D341Med (cell line): ENCODE measurements around the gene MGP.

Source experiments
- DNase-seq: peaks from one replicate; pipeline ENCODE4 v3.0.0; 2012; ENCODE audit warnings: low spot score

MGP gene

GRCh38 chr12:14860490-14860889, 25.2 kb downstream of the MGP start:
- DNase-seq, result no peak

- no peak for DNase-seq
Observed at GRCh38 chr12:14858513-14858912, 27.1 kb downstream of the MGP start.

- no peak for DNase-seq
Observed at GRCh38 chr12:14854586-14855183, 31.0 kb downstream of the MGP start.

GRCh38 chr12:14853961-14854360, 31.7 kb downstream of the MGP start:
- no peak for DNase-seq

- DNase-seq, result no peak
Observed at GRCh38 chr12:14852880-14853279, 32.8 kb downstream of the MGP start.

- no peak for DNase-seq
Observed at GRCh38 chr12:14850929-14851663, 34.6 kb downstream of the MGP start.

GRCh38 chr12:14849661-14850060, 36.0 kb downstream of the MGP start:
- DNase-seq, result no peak

GRCh38 chr12:14846876-14847580, 38.6 kb downstream of the MGP start:
- no peak for DNase-seq

- DNase-seq, result no peak
Observed at GRCh38 chr12:14846042-14846587, 39.5 kb downstream of the MGP start.

GRCh38 chr12:14845350-14845750, 40.3 kb downstream of the MGP start:
- peak; percentile 65 for DNase-seq

- DNase-seq, result no peak
Observed at GRCh38 chr12:14844401-14844800, 41.3 kb downstream of the MGP start.

- DNase-seq, result no peak
Observed at GRCh38 chr12:14843425-14843887, 42.2 kb downstream of the MGP start, which contains the start of gene ART4. Gene ART4 (minus strand): TSS chr12:14843526. CDS start chr12:14843113, 413 bp downstream.

GRCh38 chr12:14842315-14842714, 43.3 kb downstream of the MGP start:
- no peak for DNase-seq

GRCh38 chr12:14841761-14842160, 43.9 kb downstream of the MGP start:
- DNase-seq, result no peak

- DNase-seq, result no peak
Observed at GRCh38 chr12:14840616-14841015, 45.0 kb downstream of the MGP start.

GRCh38 chr12:14839262-14839661, 46.4 kb downstream of the MGP start:
- DNase-seq, result no peak

GRCh38 chr12:14836336-14837210, 49.1 kb downstream of the MGP start:
- DNase-seq, result no peak

GRCh38 chr12:14834509-14834908, 51.1 kb downstream of the MGP start:
- DNase-seq, result no peak

GRCh38 chr12:14833952-14834351, 51.7 kb downstream of the MGP start:
- no peak for DNase-seq

- no peak for DNase-seq
Observed at GRCh38 chr12:14833336-14833735, 52.3 kb downstream of the MGP start.
